Fibroblast of lung (primary cell): ENCODE results near the gene DOK3.

Experiments used
- CTCF ChIP-seq, 2 donors: IDR thresholded peaks in 1 of 2; conservative IDR thresholded peaks in 1 of 2; 1 replicate in 1 of 2; 2 replicates in 1 of 2; pipeline ENCODE4 v1.5.1; 2011 to 2012; ENCODE audit warnings: low read length in 2 of 2, control low read depth in 1 of 2, inconsistent platforms in 1 of 2, low read depth in 1 of 2, mild to moderate bottlenecking in 1 of 2
- EZH2 ChIP-seq: IDR thresholded peaks from 2 replicates; pipeline ENCODE4 v1.5.1; 2012; ENCODE audit warnings: low read length, control low read depth, mild to moderate bottlenecking; ENCODE audit errors: missing control alignments

GRCh38 chr5:177550122-177550521 is 40.5 kb upstream of the DOK3 start:
- TF ChIP-seq EZH2 (no peak), CTCF (conservative IDR thresholded peaks at IDR 0.05 in 1 of 2, IDR thresholded peaks at IDR 0.05 in 1 of 2; ENCODE audit: low read depth in 1 of 2, low read length in 2 of 2) (no peak)
